K562 (cell line): ENCODE data around the gene FUCA1. TPM values are rescaled to one million over a fixed set of nuclear protein-coding genes. Genes with fewer than 3 reads are reported as not detected.

ENCODE experiments used
- EHMT2 ChIP-seq: fragments of 450-650 bp; IDR thresholded peaks from 2 replicates; pipeline ENCODE4 v1.6.1; 2018; ENCODE audit warnings: antibody characterized with exemption
- HIVEP1 ChIP-seq: fragments of 250-450 bp; sonication (Bioruptor Pico); IDR thresholded peaks from 2 replicates; pipeline ENCODE4 v1.4.0; 2020; ENCODE audit warnings: mild to moderate bottlenecking
- HMG20A ChIP-seq: fragments of 450-650 bp; formaldehyde crosslinking; conservative IDR thresholded peaks from 2 replicates; pipeline ENCODE4 v1.4.0; 2020; ENCODE audit warnings: mild to moderate bottlenecking, mixed read lengths
- HOXB6 ChIP-seq: fragments of 250-450 bp; sonication (Bioruptor Pico); IDR thresholded peaks from 2 replicates; pipeline ENCODE4 v1.5.1; 2022; ENCODE audit warnings: mild to moderate bottlenecking, borderline replicate concordance
- MCM5 ChIP-seq: fragments of 450-650 bp; IDR thresholded peaks from 2 replicates; pipeline ENCODE4 v1.6.1; 2016; ENCODE audit warnings: low read depth
- MIER1 ChIP-seq: fragments of 450-650 bp; IDR thresholded peaks from 2 replicates; pipeline ENCODE4 v1.6.1; 2016; ENCODE audit warnings: antibody characterized with exemption, mild to moderate bottlenecking, low read depth
- NCOA4 ChIP-seq: fragments of 450-650 bp; IDR thresholded peaks from 2 replicates; pipeline ENCODE4 v1.6.1; 2018; ENCODE audit warnings: mild to moderate bottlenecking; ENCODE audit not compliant: partially characterized antibody
- PHB ChIP-seq: fragments of 250-450 bp; sonication (Bioruptor Pico); IDR thresholded peaks from 2 replicates; pipeline ENCODE4 v1.5.0; 2021
- RAD21 ChIP-seq, 2 experiments: fragments of 250-450 bp in 1 of 2; fragments of 450-650 bp in 1 of 2; sonication (Bioruptor Pico) in 1 of 2; formaldehyde crosslinking in 1 of 2; IDR thresholded peaks in 1 of 2; conservative IDR thresholded peaks in 1 of 2; 2 replicates each; pipeline versions ENCODE4 v1.4.0 to v1.8.0; 2020 to 2022; ENCODE audit warnings: mild to moderate bottlenecking in 2 of 2, moderate library complexity in 1 of 2
- polyA plus RNA-seq, 8 experiments: library from polyadenylated mRNA; depleted of rRNA in 4 of 8; stranded (reverse) in 5 of 8; unstranded in 3 of 8; fragments of >200 nt; fragmentation: Nextera tagmentation in 2 of 8; fragmentation: Illumina TruSeq in 1 of 8; extraction: Ambion mirVana in 2 of 8; extraction: Trizol in 1 of 8; gene quantifications; 2 replicates each; pipeline versions ENCODE4 v1.2.1 to v1.2.3, GENCODE V29; 2011 to 2014; ENCODE audit warnings: inconsistent platforms in 1 of 8, missing spikeins in 1 of 8
- total RNA-seq, 7 experiments: library from RNA; depleted of rRNA in 6 of 7; stranded (reverse); fragments of >200 nt in 6 of 7; fragmentation: Illumina TruSeq in 2 of 7; extraction: Trizol in 2 of 7; gene quantifications; 2 replicates each; pipeline versions ENCODE4 v1.2.1 to v1.2.3, GENCODE V29; 2011 to 2021; ENCODE audit warnings: low replicate concordance in 1 of 7
- TF ChIP-seq, protein P1 (sequence below): fragments of 250-450 bp; sonication (Bioruptor Pico); IDR thresholded peaks from 2 replicates; pipeline ENCODE4 v1.4.0; 2020
- TF ChIP-seq, protein P2 (sequence below): fragments of 450-650 bp; IDR thresholded peaks from 2 replicates; pipeline ENCODE4 v1.6.1; 2014; ENCODE audit warnings: low read depth, mild to moderate bottlenecking, moderate library complexity, borderline replicate concordance
- TF ChIP-seq, protein P3 (sequence below): fragments of 450-650 bp; IDR thresholded peaks from 2 replicates; pipeline ENCODE4 v1.6.1; 2017; ENCODE audit warnings: antibody characterized with exemption, mild to moderate bottlenecking
- TF ChIP-seq, protein P4 (sequence below), 3 experiments: fragments of 200-800 bp in 1 of 3; sonication (Bioruptor generic) in 1 of 3; sonication (generic) in 1 of 3; formaldehyde crosslinking in 1 of 3; IDR thresholded peaks; 2 replicates each; pipeline versions ENCODE4 v1.6.1 to v1.8.0; 2016 to 2022; ENCODE audit warnings: mild to moderate bottlenecking in 2 of 3, missing compliant biosample characterization in 2 of 3, missing genetic modification characterization in 2 of 3, missing genetic modification reagents in 1 of 3

FUCA1 gene
- total and polyA plus RNA-seq, 9 of the 15 experiments (the other 6 are each of a cell fraction or from before 2014, with no cell fraction given) = 7.0 to 20.5 (median 13.5) TPM

DNA sequence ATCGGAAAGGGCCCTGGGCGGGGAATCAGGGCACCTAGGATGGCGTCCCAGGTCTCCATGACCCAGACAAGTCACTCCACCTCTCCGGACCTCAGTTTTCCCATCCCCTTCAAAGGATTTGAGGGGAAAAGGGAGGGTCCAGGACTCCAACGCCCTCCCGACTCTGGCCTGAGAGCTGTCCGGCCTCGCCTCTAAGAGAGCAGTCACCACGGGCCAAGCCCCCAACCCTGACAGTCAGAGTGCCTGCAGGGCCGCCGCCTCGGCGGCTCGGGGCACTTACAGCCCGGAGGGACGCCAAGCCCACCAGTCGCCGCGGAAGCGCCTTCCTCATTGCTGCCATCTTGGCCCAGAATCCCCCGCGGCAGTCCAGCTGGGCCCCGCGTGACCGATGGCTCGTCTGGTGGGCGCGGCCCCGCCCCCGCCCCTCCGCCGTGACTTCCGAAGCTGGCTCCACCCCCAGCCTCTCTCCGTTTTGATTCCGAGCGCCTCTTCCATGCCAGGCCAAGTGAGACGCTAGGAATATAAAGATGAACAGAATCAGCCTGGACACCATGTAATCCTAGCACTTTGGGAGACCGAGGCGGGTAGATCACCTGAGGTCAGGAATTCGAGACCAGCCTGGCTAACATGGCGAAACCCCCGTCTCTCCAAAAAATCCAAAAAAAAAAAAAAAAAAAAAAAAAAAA lies 42.9 kb downstream of the FUCA1 start, which contains the start of gene HMGCL (continued):
- TF ChIP-seq, protein P1, sequence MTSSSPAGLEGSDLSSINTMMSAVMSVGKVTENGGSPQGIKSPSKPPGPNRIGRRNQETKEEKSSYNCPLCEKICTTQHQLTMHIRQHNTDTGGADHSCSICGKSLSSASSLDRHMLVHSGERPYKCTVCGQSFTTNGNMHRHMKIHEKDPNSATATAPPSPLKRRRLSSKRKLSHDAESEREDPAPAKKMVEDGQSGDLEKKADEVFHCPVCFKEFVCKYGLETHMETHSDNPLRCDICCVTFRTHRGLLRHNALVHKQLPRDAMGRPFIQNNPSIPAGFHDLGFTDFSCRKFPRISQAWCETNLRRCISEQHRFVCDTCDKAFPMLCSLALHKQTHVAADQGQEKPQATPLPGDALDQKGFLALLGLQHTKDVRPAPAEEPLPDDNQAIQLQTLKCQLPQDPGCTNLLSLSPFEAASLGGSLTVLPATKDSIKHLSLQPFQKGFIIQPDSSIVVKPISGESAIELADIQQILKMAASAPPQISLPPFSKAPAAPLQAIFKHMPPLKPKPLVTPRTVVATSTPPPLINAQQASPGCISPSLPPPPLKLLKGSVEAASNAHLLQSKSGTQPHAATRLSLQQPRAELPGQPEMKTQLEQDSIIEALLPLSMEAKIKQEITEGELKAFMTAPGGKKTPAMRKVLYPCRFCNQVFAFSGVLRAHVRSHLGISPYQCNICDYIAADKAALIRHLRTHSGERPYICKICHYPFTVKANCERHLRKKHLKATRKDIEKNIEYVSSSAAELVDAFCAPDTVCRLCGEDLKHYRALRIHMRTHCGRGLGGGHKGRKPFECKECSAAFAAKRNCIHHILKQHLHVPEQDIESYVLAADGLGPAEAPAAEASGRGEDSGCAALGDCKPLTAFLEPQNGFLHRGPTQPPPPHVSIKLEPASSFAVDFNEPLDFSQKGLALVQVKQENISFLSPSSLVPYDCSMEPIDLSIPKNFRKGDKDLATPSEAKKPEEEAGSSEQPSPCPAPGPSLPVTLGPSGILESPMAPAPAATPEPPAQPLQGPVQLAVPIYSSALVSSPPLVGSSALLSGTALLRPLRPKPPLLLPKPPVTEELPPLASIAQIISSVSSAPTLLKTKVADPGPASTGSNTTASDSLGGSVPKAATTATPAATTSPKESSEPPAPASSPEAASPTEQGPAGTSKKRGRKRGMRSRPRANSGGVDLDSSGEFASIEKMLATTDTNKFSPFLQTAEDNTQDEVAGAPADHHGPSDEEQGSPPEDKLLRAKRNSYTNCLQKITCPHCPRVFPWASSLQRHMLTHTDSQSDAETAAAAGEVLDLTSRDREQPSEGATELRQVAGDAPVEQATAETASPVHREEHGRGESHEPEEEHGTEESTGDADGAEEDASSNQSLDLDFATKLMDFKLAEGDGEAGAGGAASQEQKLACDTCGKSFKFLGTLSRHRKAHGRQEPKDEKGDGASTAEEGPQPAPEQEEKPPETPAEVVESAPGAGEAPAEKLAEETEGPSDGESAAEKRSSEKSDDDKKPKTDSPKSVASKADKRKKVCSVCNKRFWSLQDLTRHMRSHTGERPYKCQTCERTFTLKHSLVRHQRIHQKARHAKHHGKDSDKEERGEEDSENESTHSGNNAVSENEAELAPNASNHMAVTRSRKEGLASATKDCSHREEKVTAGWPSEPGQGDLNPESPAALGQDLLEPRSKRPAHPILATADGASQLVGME (CRISPR knock-in tag) = peak; percentile 44; the same call in 1 of the 2 replicates
- TF ChIP-seq HOXB6 (no peak; the same call in 1 of the 2 replicates), HMG20A (no peak), MIER1 (no peak), MCM5 (no peak), NCOA4 (no peak), RAD21 (CRISPR knock-in tag; conservative IDR thresholded peaks at IDR 0.05 in 1 of 2, IDR thresholded peaks at IDR 0.05 in 1 of 2) (no peak), HIVEP1 (CRISPR knock-in tag) (peak; percentile 54; the same call in 1 of the 2 replicates), PHB (CRISPR knock-in tag) (no peak), EHMT2 (no peak)
- TF ChIP-seq, protein P2, sequence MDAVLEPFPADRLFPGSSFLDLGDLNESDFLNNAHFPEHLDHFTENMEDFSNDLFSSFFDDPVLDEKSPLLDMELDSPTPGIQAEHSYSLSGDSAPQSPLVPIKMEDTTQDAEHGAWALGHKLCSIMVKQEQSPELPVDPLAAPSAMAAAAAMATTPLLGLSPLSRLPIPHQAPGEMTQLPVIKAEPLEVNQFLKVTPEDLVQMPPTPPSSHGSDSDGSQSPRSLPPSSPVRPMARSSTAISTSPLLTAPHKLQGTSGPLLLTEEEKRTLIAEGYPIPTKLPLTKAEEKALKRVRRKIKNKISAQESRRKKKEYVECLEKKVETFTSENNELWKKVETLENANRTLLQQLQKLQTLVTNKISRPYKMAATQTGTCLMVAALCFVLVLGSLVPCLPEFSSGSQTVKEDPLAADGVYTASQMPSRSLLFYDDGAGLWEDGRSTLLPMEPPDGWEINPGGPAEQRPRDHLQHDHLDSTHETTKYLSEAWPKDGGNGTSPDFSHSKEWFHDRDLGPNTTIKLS = peak; percentile 50
- TF ChIP-seq, protein P3, sequence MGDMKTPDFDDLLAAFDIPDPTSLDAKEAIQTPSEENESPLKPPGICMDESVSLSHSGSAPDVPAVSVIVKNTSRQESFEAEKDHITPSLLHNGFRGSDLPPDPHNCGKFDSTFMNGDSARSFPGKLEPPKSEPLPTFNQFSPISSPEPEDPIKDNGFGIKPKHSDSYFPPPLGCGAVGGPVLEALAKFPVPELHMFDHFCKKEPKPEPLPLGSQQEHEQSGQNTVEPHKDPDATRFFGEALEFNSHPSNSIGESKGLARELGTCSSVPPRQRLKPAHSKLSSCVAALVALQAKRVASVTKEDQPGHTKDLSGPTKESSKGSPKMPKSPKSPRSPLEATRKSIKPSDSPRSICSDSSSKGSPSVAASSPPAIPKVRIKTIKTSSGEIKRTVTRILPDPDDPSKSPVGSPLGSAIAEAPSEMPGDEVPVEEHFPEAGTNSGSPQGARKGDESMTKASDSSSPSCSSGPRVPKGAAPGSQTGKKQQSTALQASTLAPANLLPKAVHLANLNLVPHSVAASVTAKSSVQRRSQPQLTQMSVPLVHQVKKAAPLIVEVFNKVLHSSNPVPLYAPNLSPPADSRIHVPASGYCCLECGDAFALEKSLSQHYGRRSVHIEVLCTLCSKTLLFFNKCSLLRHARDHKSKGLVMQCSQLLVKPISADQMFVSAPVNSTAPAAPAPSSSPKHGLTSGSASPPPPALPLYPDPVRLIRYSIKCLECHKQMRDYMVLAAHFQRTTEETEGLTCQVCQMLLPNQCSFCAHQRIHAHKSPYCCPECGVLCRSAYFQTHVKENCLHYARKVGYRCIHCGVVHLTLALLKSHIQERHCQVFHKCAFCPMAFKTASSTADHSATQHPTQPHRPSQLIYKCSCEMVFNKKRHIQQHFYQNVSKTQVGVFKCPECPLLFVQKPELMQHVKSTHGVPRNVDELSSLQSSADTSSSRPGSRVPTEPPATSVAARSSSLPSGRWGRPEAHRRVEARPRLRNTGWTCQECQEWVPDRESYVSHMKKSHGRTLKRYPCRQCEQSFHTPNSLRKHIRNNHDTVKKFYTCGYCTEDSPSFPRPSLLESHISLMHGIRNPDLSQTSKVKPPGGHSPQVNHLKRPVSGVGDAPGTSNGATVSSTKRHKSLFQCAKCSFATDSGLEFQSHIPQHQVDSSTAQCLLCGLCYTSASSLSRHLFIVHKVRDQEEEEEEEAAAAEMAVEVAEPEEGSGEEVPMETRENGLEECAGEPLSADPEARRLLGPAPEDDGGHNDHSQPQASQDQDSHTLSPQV = no peak; the same call in 1 of the 2 replicates
- TF ChIP-seq, protein P4, sequence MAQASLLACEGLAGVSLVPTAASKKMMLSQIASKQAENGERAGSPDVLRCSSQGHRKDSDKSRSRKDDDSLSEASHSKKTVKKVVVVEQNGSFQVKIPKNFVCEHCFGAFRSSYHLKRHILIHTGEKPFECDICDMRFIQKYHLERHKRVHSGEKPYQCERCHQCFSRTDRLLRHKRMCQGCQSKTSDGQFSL (CRISPR knock-in tag; IDR thresholded peaks at IDR 0.05) = no peak
- TF ChIP-seq, protein P4 (tag; IDR thresholded peaks at IDR 0.05) = no peak
